ENCODE measurements around the gene PTPRK. TPM values are rescaled to one million over a fixed set of nuclear protein-coding genes. Genes with fewer than 3 reads are reported as not detected.

PTPRK gene
- total and polyA plus RNA-seq, 5 donors from 2014 or later = 0.16 to 1.0 (median 0.45) TPM; not detected in 1

- Histone ChIP-seq H3K27me3 (ENCODE audit: control insufficient read depth, insufficient read depth, low read length) (no peaks in the 10 kb centered on the region), H3K4me1 (ENCODE audit: control insufficient read depth, insufficient read depth, low read length, poor library complexity, severe bottlenecking) (no peaks in the 10 kb centered on the region), H3K9me3 (ENCODE audit: control insufficient read depth in 2 of 2, low read length in 2 of 2) (no peaks in the 10 kb centered on the region), H3K36me3 (ENCODE audit: control insufficient read depth, insufficient read depth, low read length) (no peaks in the 10 kb centered on the region), H3K27ac (ENCODE audit: insufficient read depth, low read length, poor library complexity, severe bottlenecking) (no peak overlapping the region), H3K4me3 (ENCODE audit: low read depth, low read length) (no peak overlapping the region)
- ATAC-seq (ENCODE audit: low read depth in 2 of 2) (no peak), DNase-seq (no peak)
- Mint-ChIP-seq H3K27ac (no peak overlapping the region), H3K36me3 (no peaks in the 10 kb centered on the region), H3K9me3 (peaks cover 0 to 1% (median 0%) of the 10 kb centered on the region in 7 donors), H3K4me3 (no peak overlapping the region), H3K27me3 (no peaks in the 10 kb centered on the region), H3K4me1 (peaks cover 0 to 2% (median 0%) of the 10 kb centered on the region in 4 donors)
These were observed 107.7 kb downstream of the PTPRK start for GRCh38 chr6:128412680-128413079.

GRCh38 chr6:128410584-128410983, 109.8 kb downstream of the PTPRK start:
- no peak overlapping the region for H3K27ac ChIP-seq (ENCODE audit: insufficient read depth, low read length, poor library complexity, severe bottlenecking)
- H3K27me3 Mint-ChIP-seq = no peaks in the 10 kb centered on the region
- H3K4me3 ChIP-seq (ENCODE audit: low read depth, low read length) = no peak overlapping the region
- H3K4me1 Mint-ChIP-seq = peaks cover 0 to 2% (median 0%) of the 10 kb centered on the region in 4 donors
- H3K36me3 Mint-ChIP-seq = no peaks in the 10 kb centered on the region
- ATAC-seq (ENCODE audit: low read depth in 2 of 2) = no peak
- H3K9me3 ChIP-seq (ENCODE audit: control insufficient read depth in 2 of 2, low read length in 2 of 2) = no peaks in the 10 kb centered on the region
- DNase-seq = no peak
- no peaks in the 10 kb centered on the region for H3K9me3 Mint-ChIP-seq
- H3K27me3 ChIP-seq (ENCODE audit: control insufficient read depth, insufficient read depth, low read length) = no peaks in the 10 kb centered on the region
- H3K4me1 ChIP-seq (ENCODE audit: control insufficient read depth, insufficient read depth, low read length, poor library complexity, severe bottlenecking) = no peaks in the 10 kb centered on the region
- H3K36me3 ChIP-seq (ENCODE audit: control insufficient read depth, insufficient read depth, low read length) = no peaks in the 10 kb centered on the region
- H3K27ac Mint-ChIP-seq = no peak overlapping the region
- no peak overlapping the region for H3K4me3 Mint-ChIP-seq

DNA sequence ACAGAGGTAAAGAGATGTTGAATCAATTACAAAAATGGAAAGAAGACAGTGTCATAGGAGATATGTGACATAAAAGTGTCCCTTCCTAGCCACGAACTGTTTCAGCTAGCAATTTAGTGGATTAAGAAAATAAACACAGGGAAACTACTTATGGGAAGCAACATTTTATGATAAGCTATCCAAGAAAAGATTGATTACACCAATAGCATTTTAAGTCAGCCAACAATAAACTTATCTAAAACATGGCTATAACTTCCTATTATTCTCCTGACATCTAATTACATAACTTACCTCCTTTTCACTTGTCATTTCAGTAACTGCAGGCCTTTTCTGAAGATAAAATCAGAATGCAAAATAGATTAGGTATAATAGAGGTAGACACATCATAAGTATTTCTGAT, 111.4 kb downstream of the PTPRK start:
- Mint-ChIP-seq H3K27ac (no peak overlapping the region), H3K36me3 (no peaks in the 10 kb centered on the region), H3K4me1 (no peaks in the 10 kb centered on the region), H3K27me3 (no peaks in the 10 kb centered on the region), H3K4me3 (no peak overlapping the region), H3K9me3 (no peaks in the 10 kb centered on the region)
- H3K4me1 ChIP-seq (ENCODE audit: control insufficient read depth, insufficient read depth, low read length, poor library complexity, severe bottlenecking) = no peaks in the 10 kb centered on the region
- H3K36me3 ChIP-seq (ENCODE audit: control insufficient read depth, insufficient read depth, low read length) = no peaks in the 10 kb centered on the region
- H3K27ac ChIP-seq (ENCODE audit: insufficient read depth, low read length, poor library complexity, severe bottlenecking) = no peak overlapping the region
- H3K27me3 ChIP-seq (ENCODE audit: control insufficient read depth, insufficient read depth, low read length) = no peaks in the 10 kb centered on the region
- ATAC-seq (ENCODE audit: low read depth in 2 of 2) = no peak
- no peak for DNase-seq
- no peak overlapping the region for H3K4me3 ChIP-seq (ENCODE audit: low read depth, low read length)
- no peaks in the 10 kb centered on the region for H3K9me3 ChIP-seq (ENCODE audit: control insufficient read depth in 2 of 2, low read length in 2 of 2)

- Histone ChIP-seq H3K9me3 (ENCODE audit: control insufficient read depth in 2 of 2, low read length in 2 of 2) (no peaks in the 10 kb centered on the region), H3K27me3 (ENCODE audit: control insufficient read depth, insufficient read depth, low read length) (no peaks in the 10 kb centered on the region), H3K36me3 (ENCODE audit: control insufficient read depth, insufficient read depth, low read length) (no peaks in the 10 kb centered on the region), H3K4me1 (ENCODE audit: control insufficient read depth, insufficient read depth, low read length, poor library complexity, severe bottlenecking) (no peaks in the 10 kb centered on the region), H3K4me3 (ENCODE audit: low read depth, low read length) (no peak overlapping the region), H3K27ac (ENCODE audit: insufficient read depth, low read length, poor library complexity, severe bottlenecking) (no peak overlapping the region)
- Mint-ChIP-seq H3K4me1 (no peaks in the 10 kb centered on the region), H3K36me3 (no peaks in the 10 kb centered on the region), H3K27me3 (no peaks in the 10 kb centered on the region), H3K9me3 (no peaks in the 10 kb centered on the region), H3K27ac (no peak overlapping the region), H3K4me3 (no peak overlapping the region)
- ATAC-seq (ENCODE audit: low read depth in 2 of 2) = no peak
- DNase-seq = no peak
These were observed 113.9 kb downstream of the PTPRK start for GRCh38 chr6:128406453-128406852.

DNA sequence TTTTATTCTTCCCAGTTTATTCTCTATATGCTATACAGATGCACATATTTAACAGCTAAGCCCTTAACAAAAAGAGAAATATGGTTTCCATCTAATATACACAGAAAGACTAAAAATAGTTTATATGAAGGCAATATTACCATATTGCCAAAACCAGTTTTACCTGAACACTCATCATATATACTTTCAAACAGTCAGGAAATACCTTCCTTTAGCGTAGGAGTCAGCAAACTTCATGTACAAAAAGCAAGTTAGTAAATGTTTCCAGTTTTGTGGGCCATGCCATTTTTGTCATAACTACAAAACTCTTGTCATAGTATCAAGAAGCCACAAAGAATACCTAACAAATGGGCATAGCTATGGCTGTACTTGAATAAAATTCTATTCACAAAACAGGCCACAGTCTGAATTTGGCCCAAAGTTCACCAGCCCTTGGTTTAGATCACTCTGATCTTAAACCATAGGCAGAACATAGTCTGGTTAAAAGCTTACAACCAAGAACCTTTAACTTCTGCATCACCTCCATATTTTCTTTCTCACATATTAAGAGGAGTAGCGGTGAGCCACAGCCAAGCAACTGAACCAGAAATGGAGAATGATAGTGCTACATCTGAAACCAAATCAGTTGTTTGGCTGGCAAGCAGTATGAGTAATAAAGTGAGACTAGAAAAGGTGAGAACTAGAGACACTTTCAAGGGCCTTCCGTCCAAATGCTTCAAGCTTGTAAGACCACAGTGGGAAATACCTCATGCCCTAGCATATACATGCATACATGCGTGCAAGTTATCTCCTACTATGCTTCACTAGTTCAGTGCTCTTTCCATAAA, 116.6 kb downstream of the PTPRK start:
- Mint-ChIP-seq H3K9me3 (no peaks in the 10 kb centered on the region), H3K4me1 (no peaks in the 10 kb centered on the region), H3K27me3 (no peaks in the 10 kb centered on the region), H3K36me3 (no peaks in the 10 kb centered on the region), H3K4me3 (no peak overlapping the region), H3K27ac (no peak overlapping the region)
- Histone ChIP-seq H3K4me1 (ENCODE audit: control insufficient read depth, insufficient read depth, low read length, poor library complexity, severe bottlenecking) (no peaks in the 10 kb centered on the region), H3K27ac (ENCODE audit: insufficient read depth, low read length, poor library complexity, severe bottlenecking) (no peak overlapping the region), H3K9me3 (ENCODE audit: control insufficient read depth in 2 of 2, low read length in 2 of 2) (no peaks in the 10 kb centered on the region), H3K36me3 (ENCODE audit: control insufficient read depth, insufficient read depth, low read length) (no peaks in the 10 kb centered on the region), H3K4me3 (ENCODE audit: low read depth, low read length) (no peak overlapping the region), H3K27me3 (ENCODE audit: control insufficient read depth, insufficient read depth, low read length) (no peaks in the 10 kb centered on the region)
- ATAC-seq (ENCODE audit: low read depth in 2 of 2) (no peak), DNase-seq (no peak)

- no peak overlapping the region for H3K27ac Mint-ChIP-seq
- Histone ChIP-seq H3K4me3 (ENCODE audit: low read depth, low read length) (no peak overlapping the region), H3K27me3 (ENCODE audit: control insufficient read depth, insufficient read depth, low read length) (no peaks in the 10 kb centered on the region), H3K4me1 (ENCODE audit: control insufficient read depth, insufficient read depth, low read length, poor library complexity, severe bottlenecking) (no peaks in the 10 kb centered on the region), H3K27ac (ENCODE audit: insufficient read depth, low read length, poor library complexity, severe bottlenecking) (no peak overlapping the region), H3K9me3 (ENCODE audit: control insufficient read depth in 2 of 2, low read length in 2 of 2) (no peaks in the 10 kb centered on the region), H3K36me3 (ENCODE audit: control insufficient read depth, insufficient read depth, low read length) (no peaks in the 10 kb centered on the region)
- no peaks in the 10 kb centered on the region for H3K4me1 Mint-ChIP-seq
- H3K27me3 Mint-ChIP-seq = no peaks in the 10 kb centered on the region
- H3K36me3 Mint-ChIP-seq = no peaks in the 10 kb centered on the region
- ATAC-seq (ENCODE audit: low read depth in 2 of 2) (no peak), DNase-seq (no peak)
- no peaks in the 10 kb centered on the region for H3K9me3 Mint-ChIP-seq
- H3K4me3 Mint-ChIP-seq = no peak overlapping the region
These were observed 119.5 kb downstream of the PTPRK start for GRCh38 chr6:128400875-128401274.

GRCh38 chr6:128397996-128398395, 122.4 kb downstream of the PTPRK start:
- ATAC-seq (ENCODE audit: low read depth in 2 of 2) = no peak
- no peak overlapping the region for H3K27ac Mint-ChIP-seq
- Histone ChIP-seq H3K27ac (ENCODE audit: insufficient read depth, low read length, poor library complexity, severe bottlenecking) (no peak overlapping the region), H3K9me3 (ENCODE audit: control insufficient read depth in 2 of 2, low read length in 2 of 2) (no peaks in the 10 kb centered on the region), H3K4me1 (ENCODE audit: control insufficient read depth, insufficient read depth, low read length, poor library complexity, severe bottlenecking) (no peaks in the 10 kb centered on the region), H3K27me3 (ENCODE audit: control insufficient read depth, insufficient read depth, low read length) (no peaks in the 10 kb centered on the region), H3K36me3 (ENCODE audit: control insufficient read depth, insufficient read depth, low read length) (no peaks in the 10 kb centered on the region), H3K4me3 (ENCODE audit: low read depth, low read length) (no peak overlapping the region)
- no peaks in the 10 kb centered on the region for H3K27me3 Mint-ChIP-seq
- H3K4me3 Mint-ChIP-seq = no peak overlapping the region
- H3K4me1 Mint-ChIP-seq = no peaks in the 10 kb centered on the region
- no peak for DNase-seq
- H3K9me3 Mint-ChIP-seq = peaks cover 0 to 2% (median 0%) of the 10 kb centered on the region in 7 donors
- no peaks in the 10 kb centered on the region for H3K36me3 Mint-ChIP-seq

- no peaks in the 10 kb centered on the region for H3K27me3 ChIP-seq (ENCODE audit: control insufficient read depth, insufficient read depth, low read length)
- no peak overlapping the region for H3K27ac ChIP-seq (ENCODE audit: insufficient read depth, low read length, poor library complexity, severe bottlenecking)
- ATAC-seq (ENCODE audit: low read depth in 2 of 2) (no peak), DNase-seq (no peak)
- H3K27me3 Mint-ChIP-seq = no peaks in the 10 kb centered on the region
- H3K9me3 Mint-ChIP-seq = peaks cover 0 to 2% (median 0%) of the 10 kb centered on the region in 7 donors
- H3K9me3 ChIP-seq (ENCODE audit: control insufficient read depth in 2 of 2, low read length in 2 of 2) = no peaks in the 10 kb centered on the region
- no peak overlapping the region for H3K27ac Mint-ChIP-seq
- no peaks in the 10 kb centered on the region for H3K4me1 ChIP-seq (ENCODE audit: control insufficient read depth, insufficient read depth, low read length, poor library complexity, severe bottlenecking)
- H3K4me3 Mint-ChIP-seq = no peak overlapping the region
- no peak overlapping the region for H3K4me3 ChIP-seq (ENCODE audit: low read depth, low read length)
- peaks cover 0 to 3% (median 0%) of the 10 kb centered on the region in 4 donors for H3K4me1 Mint-ChIP-seq
- H3K36me3 ChIP-seq (ENCODE audit: control insufficient read depth, insufficient read depth, low read length) = no peaks in the 10 kb centered on the region
- H3K36me3 Mint-ChIP-seq = no peaks in the 10 kb centered on the region
These were observed 124.8 kb downstream of the PTPRK start for GRCh38 chr6:128395596-128395995.
